HG03108 (cell line): ENCODE measurements around the gene HMG20A.

Experiments used
- ATAC-seq: cut with Tn5 transposase; IDR thresholded peaks from one replicate; pipeline ENCODE4 v1.9.1; 2021; ENCODE audit warnings: moderate library complexity; ENCODE audit not compliant: unreplicated experiment

HMG20A gene

GRCh38 chr15:77420610-77421369 lies at the start of gene HMG20A:
Gene HMG20A, plus strand, starts transcription at chr15:77420888. Its CDS starts 37,520 bp downstream, at chr15:77458408.
- ATAC-seq: peak; percentile 31

GRCh38 chr15:77371850-77372563 lies 48.7 kb upstream of the HMG20A start:
- ATAC-seq: no peak

- ATAC-seq: no peak
Measured at GRCh38 chr15:77373441-77373840, 47.2 kb upstream of the HMG20A start.

GRCh38 chr15:77375133-77375532 lies 45.6 kb upstream of the HMG20A start:
- ATAC-seq: no peak

- ATAC-seq: no peak
Measured at GRCh38 chr15:77376770-77377169, 43.9 kb upstream of the HMG20A start.

GRCh38 chr15:77380033-77380432 lies 40.7 kb upstream of the HMG20A start:
- ATAC-seq: no peak

GRCh38 chr15:77384086-77384485 lies 36.6 kb upstream of the HMG20A start:
- ATAC-seq: no peak

- ATAC-seq: no peak
Measured at GRCh38 chr15:77384589-77385359, 35.9 kb upstream of the HMG20A start.

GRCh38 chr15:77386626-77387025 lies 34.1 kb upstream of the HMG20A start:
- ATAC-seq: no peak

GRCh38 chr15:77387365-77388105 lies 33.2 kb upstream of the HMG20A start:
- ATAC-seq: no peak

- no peak for ATAC-seq
Measured at GRCh38 chr15:77391372-77391951, 29.2 kb upstream of the HMG20A start.

GRCh38 chr15:77392762-77393470 lies 27.8 kb upstream of the HMG20A start:
- ATAC-seq: no peak

- ATAC-seq: no peak
Measured at GRCh38 chr15:77393471-77393840, 27.2 kb upstream of the HMG20A start.

GRCh38 chr15:77395013-77395774 lies 25.5 kb upstream of the HMG20A start:
- no peak for ATAC-seq

- no peak for ATAC-seq
Measured at GRCh38 chr15:77396692-77397091, 24.0 kb upstream of the HMG20A start.

GRCh38 chr15:77398927-77399326 lies 21.8 kb upstream of the HMG20A start:
- ATAC-seq: no peak

- ATAC-seq: no peak
Measured at GRCh38 chr15:77400258-77400657, 20.4 kb upstream of the HMG20A start.

- ATAC-seq: no peak
Measured at GRCh38 chr15:77402740-77403379, 17.8 kb upstream of the HMG20A start.
